ENCODE data around the gene ANKRD36. TPM values are rescaled to one million over a fixed set of nuclear protein-coding genes. Genes with fewer than 3 reads are reported as not detected.
A peak's percentile ranks its signal among the peaks of the same experiment; 100 is the strongest.
"Not testable (repeated sequence)": the region's sequence is repeated elsewhere in the genome, so short reads cannot be mapped to it uniquely, and the experiment has no call there.

ANKRD36 gene
- total and polyA plus RNA-seq, 7 donors = 0.24 to 4.6 (median 1.6) TPM

- no peaks in the 10 kb centered on the region for H3K9me3 ChIP-seq
- no peaks in the 10 kb centered on the region for H3K36me3 ChIP-seq (ENCODE audit: insufficient read depth in 1 of 2, low read depth in 1 of 2)
- no peak for TF ChIP-seq CTCF (IDR thresholded peaks at IDR 0.05)
- DNase-seq = peak; percentile 8 to 43
- no peaks in the 10 kb centered on the region for H3K27me3 ChIP-seq (ENCODE audit: insufficient read depth in 3 of 3, low read length in 2 of 3)
- intact Hi-C loops (cut with DNase I) = no loop called here
- H3K27ac ChIP-seq = no peak overlapping the region
- 93 to 98% (median 98%) methylated on average over 10 of the region's 10 CpGs for WGBS, 3 donors
- H3K4me1 ChIP-seq = no peaks in the 10 kb centered on the region
- no peak overlapping the region for H3K4me3 ChIP-seq
- no peak for ATAC-seq
Measured at GRCh38 chr2:97267411-97268074, 154.6 kb downstream of the ANKRD36 start.

- H3K27ac ChIP-seq; H3K4me3 ChIP-seq; intact Hi-C loops (cut with DNase I); ATAC-seq; H3K9me3 ChIP-seq; H3K27me3 ChIP-seq (ENCODE audit: insufficient read depth in 3 of 3, low read length in 2 of 3); H3K4me1 ChIP-seq; H3K36me3 ChIP-seq (ENCODE audit: insufficient read depth in 1 of 2, low read depth in 1 of 2): not testable (repeated sequence)
- WGBS, 3 donors = 87 to 94% (median 92%) methylated on average over 6 of the region's 6 CpGs
- DNase-seq = peak; percentile 1 to 30
Measured at GRCh38 chr2:97268075-97268591, 155.2 kb downstream of the ANKRD36 start.

- H3K4me3 ChIP-seq; H3K27ac ChIP-seq; H3K36me3 ChIP-seq (ENCODE audit: insufficient read depth in 1 of 2, low read depth in 1 of 2); intact Hi-C loops (cut with DNase I); H3K4me1 ChIP-seq; ATAC-seq; DNase-seq; H3K27me3 ChIP-seq (ENCODE audit: insufficient read depth in 3 of 3, low read length in 2 of 3); H3K9me3 ChIP-seq: not testable (repeated sequence)
- WGBS, 3 donors = no CpG with 5 or more reads among the region's 4 CpGs
Measured at GRCh38 chr2:97276232-97276798, 163.4 kb downstream of the ANKRD36 start.

- intact Hi-C loops (cut with DNase I); H3K4me3 ChIP-seq; DNase-seq; H3K9me3 ChIP-seq; H3K27me3 ChIP-seq (ENCODE audit: insufficient read depth in 3 of 3, low read length in 2 of 3); H3K36me3 ChIP-seq (ENCODE audit: insufficient read depth in 1 of 2, low read depth in 1 of 2); H3K4me1 ChIP-seq; H3K27ac ChIP-seq: not testable (repeated sequence)
- peak in 1 of 4 donors; percentile 57 for ATAC-seq
- WGBS, 3 donors = no CpG with 5 or more reads among the region's 2 CpGs
Measured at GRCh38 chr2:97285187-97285586, 172.2 kb downstream of the ANKRD36 start.

- H3K27ac ChIP-seq; H3K36me3 ChIP-seq (ENCODE audit: insufficient read depth in 1 of 2, low read depth in 1 of 2); intact Hi-C loops (cut with DNase I); ATAC-seq; H3K9me3 ChIP-seq; H3K27me3 ChIP-seq (ENCODE audit: insufficient read depth in 3 of 3, low read length in 2 of 3); DNase-seq; H3K4me1 ChIP-seq; H3K4me3 ChIP-seq: not testable (repeated sequence)
- WGBS, 3 donors = 69 to 100% (median 70%) methylated on average over 1 of the region's 1 CpG
Measured at GRCh38 chr2:97293687-97294086, 180.7 kb downstream of the ANKRD36 start.

Other genes with a start within 250 kb of the ANKRD36 start
- gene SEMA4C, start 243.1 kb upstream of the ANKRD36 start, total RNA-seq = 10 to 100 TPM in 3 of 4 donors, 1 to 10 TPM in 1; 9.5 to 10.8 (median 10.2) TPM
- 1 to 10 TPM; 4.1 to 8.3 (median 6.0) TPM for gene SEMA4C, start 243.1 kb upstream of the ANKRD36 start, polyA plus RNA-seq
- not detected for gene FAM178B, start 126.6 kb upstream of the ANKRD36 start, total RNA-seq
- gene FAM178B, start 126.6 kb upstream of the ANKRD36 start, polyA plus RNA-seq = under 1 TPM; 0.06 to 0.49 (median 0.16) TPM
- gene FAHD2B, start 18.3 kb upstream of the ANKRD36 start, total RNA-seq = 10 to 100 TPM; 14.5 to 39.0 (median 17.3) TPM
- gene FAHD2B, start 18.3 kb upstream of the ANKRD36 start, polyA plus RNA-seq = 10 to 100 TPM in 2 of 3 donors, 1 to 10 TPM in 1; 5.7 to 13.9 (median 10.6) TPM